Measurements from ENCODE around the gene PRSS16.

- TF ChIP-seq CTCF (IDR thresholded peaks at IDR 0.05; ENCODE audit: insufficient read depth, low read length, poor library complexity, severe bottlenecking) = no peak
- TF ChIP-seq EZH2phosphoT487 (conservative IDR thresholded peaks at IDR 0.05; ENCODE audit: low read length) = no peak
Observed at GRCh38 chr6:27296106-27296783, 48.7 kb downstream of the PRSS16 start.
